ENCODE measurements around the gene WFDC8.
"Not testable (repeated sequence)": the region's sequence is repeated elsewhere in the genome, so short reads cannot be mapped to it uniquely, and the experiment has no call there.

WFDC8 gene

DNA sequence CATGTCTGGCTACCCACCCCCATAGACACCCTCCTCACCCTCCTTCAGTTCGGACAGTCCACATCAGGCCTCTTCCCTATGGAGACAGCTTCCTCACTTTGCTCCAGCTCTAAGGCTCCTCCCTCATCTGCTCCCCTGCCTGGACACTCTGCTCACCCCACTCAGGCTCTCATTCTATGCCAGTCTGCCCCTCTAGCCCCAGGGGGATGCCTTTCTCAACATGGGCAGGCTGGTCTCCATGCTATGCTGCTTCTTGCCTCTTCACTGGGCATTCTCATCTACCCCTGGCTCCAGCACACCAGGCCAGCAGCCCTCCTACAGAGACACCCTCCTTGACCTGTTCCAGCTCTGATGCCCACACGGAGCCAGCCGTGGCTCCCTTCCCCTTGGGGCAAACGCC lies at the start of gene WFDC8:
Gene WFDC8 (minus strand): TSS at position 101 of the 400 bp plus-strand sequence. CDS start 37 bp downstream, at position 64.
- DNase-seq (ENCODE audit: low read depth), result no peak

DNA sequence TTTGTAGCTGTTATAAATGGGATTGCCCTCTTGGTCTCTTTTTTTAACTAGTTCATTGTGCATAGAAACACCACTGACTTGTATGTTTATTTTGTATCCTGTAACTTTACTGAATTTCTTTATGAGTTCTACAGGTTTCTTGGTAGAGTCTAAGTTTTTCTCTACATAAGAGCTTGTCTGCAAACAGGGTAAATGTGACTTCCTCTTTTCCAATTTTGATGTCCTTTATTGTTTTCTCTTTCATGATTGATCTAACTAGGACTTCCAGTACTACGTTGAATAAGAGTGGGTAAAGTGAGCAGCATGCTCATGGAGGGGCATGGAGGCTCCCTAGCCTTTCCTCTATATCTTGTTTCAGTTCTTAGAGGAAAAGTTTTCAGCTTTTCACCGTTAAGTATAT lies 47.5 kb upstream of the WFDC8 start:
- no peak for DNase-seq (ENCODE audit: low read depth)

DNA sequence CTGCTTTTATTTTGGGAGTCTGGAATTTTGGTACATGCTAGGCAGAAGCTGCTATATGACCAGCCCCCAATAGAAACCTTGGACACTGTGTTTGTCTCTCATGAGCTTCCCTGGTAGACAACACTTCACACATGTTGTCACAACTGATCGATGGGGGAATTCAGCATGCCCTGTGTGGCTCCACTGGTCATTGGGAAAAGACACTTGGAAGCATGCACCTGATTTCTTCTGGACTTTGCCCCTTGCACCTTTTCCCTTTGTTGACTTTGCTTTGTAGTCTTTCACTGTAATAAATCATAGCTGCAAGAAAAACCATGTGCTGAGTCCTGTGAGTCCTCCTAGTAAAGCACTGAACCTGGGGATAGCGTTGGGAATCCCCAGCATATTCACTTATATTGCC lies 42.5 kb upstream of the WFDC8 start:
- no peak for DNase-seq (ENCODE audit: low read depth)

DNA sequence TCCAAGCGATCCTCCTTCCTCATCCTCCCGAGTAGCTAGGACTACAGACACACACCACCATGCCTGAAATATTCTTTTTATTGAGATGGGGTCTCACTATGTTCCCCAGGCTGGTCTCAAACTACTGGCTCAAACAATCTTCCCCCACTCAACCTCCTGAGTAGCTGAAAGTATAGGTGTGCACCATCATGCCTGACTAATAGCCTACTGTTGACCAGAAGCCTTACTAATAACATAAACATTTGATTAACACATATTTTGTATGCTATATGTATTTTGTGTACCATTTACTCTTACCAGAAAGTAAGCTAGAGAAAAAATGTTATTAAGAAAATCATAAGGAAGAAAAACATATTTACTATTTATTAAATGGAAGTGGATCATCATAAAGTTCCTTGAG lies 38.5 kb upstream of the WFDC8 start:
- no peak for DNase-seq (ENCODE audit: low read depth)

DNA sequence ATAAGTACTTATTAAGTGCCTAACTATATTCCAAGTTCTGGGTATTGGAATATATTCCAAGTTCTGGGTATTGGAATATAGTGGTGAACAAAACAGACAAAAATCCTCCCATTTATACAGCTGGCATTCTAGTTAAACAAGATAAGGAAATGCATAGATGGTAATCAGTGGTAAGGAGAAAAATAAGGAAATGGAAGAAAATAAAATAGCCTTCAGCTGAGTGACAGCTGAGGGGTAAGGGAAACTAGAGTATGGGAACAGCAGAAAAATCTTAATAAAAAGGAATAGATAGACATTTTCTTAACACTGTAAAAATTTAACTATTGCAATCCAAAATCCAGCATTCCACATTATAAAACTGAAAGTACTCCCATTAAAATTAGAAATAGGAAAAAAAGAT lies 33.2 kb upstream of the WFDC8 start:
- no peak for DNase-seq (ENCODE audit: low read depth)

DNA sequence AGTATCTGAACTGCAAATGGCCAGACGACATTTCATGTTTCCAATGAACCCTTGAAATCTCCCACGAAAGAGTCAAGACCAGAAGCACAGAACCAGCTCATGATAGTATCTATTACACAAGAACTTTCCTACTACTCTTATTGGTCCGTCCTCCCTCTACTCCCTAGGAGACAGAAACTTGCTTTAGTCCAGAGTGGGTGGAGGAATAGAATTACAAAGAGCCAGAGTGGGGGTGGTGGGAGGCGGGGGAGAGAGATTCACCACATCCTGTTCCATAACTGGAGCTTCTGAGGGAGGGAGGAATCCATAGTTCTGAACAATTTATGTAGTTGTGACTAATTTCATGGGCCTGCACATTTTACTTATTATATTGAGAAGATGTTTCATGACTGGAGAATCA lies 32.0 kb upstream of the WFDC8 start:
- peak; percentile 1 for DNase-seq (ENCODE audit: low read depth)

DNA sequence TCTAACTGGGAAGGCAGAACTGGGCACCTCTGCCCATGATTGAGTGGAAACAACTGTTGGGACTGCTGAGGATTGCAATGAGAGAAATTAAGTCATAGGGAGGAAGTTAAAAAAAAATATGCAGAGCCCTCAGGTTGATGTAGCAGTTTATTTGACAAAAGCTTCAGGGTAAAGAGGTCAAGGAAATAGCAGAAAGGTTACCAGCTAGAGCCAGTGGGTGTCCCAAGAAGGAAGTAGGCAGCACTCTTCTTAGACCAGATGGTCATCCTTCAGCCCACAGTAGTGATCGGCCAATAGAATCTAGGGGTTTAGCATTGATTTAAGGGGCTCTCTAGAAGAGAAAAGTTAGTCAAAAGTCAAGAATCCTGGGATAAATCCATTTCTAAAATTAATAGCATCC lies 28.7 kb upstream of the WFDC8 start:
- DNase-seq (ENCODE audit: low read depth), result no peak

DNA sequence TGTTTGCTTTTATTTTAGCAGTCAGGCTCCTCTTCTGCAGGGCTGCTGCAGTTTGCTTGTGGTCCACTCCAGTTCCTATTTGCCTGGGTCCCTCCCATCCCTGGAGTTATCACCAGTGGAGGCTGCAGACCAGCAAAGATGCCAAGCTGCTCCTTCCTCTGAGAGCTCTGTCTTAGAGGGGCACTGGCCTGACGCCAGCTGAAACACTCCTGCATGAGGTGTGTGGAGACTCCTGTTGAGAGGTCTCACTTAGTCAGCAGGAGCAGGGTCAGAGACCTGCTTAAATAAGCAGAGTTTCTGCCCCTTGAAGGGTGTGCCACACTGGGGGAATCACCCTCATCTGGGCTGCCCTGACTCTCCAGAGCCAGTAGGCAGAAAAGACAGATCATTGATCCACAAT lies 16.2 kb upstream of the WFDC8 start:
- no peak for DNase-seq (ENCODE audit: low read depth)

DNA sequence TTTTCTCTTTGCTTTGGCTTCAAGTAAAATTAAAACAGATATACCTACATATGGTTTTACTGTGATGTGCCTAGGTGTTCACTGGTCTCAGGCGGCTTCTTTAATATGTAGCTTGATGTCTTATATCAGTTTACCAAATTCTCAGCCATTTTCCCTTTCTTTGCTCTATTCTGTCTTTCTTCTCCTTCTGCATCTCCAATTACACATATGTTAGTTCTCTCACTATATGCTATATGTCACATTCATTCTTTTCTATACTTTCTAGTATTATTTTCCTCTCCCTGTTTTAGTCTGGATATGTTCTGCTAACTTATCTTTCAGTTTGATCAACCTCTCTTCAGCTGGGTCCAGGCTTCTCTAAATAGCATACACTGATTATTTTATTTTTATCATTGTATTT lies 14.4 kb upstream of the WFDC8 start:
- no peak for DNase-seq (ENCODE audit: low read depth)

DNA sequence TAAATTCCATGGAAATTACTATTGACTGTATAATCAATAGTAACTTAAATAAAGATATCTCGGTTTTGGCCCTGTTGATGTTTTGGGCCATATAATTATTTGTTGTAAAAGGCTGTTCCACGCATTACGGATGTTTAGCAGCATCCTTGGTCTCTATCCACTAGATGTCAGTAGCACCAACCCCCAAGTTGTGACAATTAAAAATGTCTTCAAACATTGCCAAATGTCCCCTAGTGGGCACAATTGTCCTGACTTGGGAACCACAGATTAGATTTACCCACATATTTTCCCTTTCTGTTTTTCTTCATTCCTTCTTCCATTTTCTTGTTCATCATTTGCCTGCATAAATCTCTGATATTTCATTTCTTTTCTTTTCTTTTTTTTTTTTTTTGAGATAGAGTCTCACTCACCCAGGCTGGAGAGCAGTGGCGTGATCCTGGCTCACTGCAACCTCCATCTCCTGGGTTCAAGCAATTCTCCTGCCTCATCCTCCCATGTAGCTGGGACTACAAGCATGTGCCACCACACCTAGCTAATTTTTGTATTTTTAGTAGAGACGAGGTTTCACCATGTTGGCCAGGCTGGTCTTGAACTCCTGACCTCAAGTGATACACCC lies 13.6 kb upstream of the WFDC8 start:
- DNase-seq (ENCODE audit: low read depth), result no peak

DNA sequence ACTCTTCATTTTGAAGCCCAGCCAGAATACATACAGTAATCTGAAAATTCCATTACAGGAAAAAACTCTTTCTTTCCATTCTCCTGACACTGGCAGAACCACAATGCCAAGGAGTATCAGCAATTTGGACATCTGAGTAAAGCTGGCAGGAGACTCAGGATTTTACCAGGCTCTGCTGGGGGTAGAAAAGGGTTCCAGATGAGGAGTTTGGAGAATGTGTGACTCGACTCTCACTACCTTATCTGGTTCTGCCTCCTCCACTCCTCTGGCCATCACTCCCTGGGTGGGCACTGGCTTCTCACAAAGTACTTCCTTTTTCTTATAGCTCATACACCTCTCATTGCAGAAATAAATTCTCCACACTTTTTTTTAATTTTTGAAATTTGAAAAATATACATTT lies 10.6 kb upstream of the WFDC8 start:
- DNase-seq (ENCODE audit: low read depth), result no peak

DNA sequence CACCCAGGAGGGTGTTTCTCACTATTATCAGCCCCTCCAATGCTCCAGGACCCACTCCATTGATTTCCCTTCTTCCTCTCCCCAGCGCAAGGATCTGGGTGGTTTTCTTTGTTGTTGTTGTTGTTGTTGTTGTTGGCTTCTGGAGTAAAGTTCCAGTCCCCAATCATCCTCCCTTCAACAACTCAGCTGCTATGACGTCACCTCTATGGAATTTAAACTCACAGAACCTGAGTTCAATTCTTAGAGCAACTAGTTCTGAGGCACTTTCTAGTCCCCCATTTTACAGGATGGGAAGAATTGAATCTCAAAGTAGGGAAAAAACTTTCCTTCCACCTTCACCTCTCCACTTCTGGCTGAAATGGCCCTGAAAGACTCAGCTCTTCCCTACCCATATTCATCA lies 9.7 kb upstream of the WFDC8 start:
- DNase-seq (ENCODE audit: low read depth), result no peak

DNA sequence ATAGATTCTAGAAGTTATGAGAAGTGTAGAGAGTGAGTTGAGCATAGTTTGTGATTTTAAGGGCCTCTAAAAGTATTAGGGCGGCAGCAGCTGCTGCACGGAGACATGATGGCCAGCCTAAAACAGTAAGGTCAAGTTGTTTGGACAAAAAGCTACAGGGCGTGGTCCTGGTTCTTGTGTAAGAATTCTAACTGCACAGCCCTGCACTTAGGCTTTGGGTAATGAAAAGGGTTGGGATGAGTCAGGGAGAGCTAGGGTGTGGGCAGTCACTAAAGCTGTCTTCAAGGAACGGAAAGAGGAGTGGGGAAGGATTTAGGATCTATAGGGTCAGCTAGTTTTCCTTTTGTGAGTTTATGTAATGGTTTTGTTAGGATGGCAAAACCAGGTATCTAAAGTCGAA lies 6.9 kb upstream of the WFDC8 start:
- DNase-seq (ENCODE audit: low read depth), result not testable (repeated sequence)

DNA sequence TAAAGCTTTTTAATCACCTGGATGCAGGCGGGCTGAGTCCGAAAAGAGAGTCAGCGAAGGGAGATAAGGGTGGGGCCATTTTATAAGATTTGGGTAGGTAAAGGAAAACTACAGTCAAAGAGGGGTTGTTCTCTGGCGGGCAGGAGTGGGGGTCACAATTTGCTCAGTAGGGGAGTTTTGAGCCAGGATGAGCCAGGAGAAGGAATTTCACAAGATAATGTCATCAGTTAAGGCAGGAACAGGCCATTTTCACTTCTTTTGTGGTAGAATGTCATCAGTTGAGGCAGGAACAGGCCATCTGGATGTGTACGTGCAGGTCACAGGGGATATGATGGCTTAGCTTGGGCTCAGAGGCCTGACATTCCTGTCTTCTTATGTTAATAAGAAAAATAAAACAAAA lies 5.2 kb upstream of the WFDC8 start:
- DNase-seq (ENCODE audit: low read depth), result not testable (repeated sequence)

DNA sequence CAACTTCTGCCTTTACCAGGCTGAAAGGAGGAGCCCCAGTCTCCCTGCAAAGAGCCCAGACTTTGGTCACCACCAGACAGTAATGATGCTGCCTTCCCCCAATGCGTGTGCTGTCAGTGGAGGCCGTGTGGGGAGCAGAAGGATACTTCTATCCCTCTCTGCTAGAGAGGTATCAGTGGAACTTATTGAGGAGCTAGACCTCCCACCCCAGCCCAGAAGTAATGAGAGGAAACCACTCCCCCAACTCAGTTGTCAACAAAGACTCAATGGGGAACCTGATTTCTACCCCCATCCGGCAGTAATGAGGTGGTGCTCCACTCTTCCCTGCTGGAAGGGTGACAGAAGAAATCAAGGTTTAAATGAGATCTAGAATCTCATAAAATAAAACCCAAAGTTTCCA lies 4.4 kb upstream of the WFDC8 start:
- no peak for DNase-seq (ENCODE audit: low read depth)

DNA sequence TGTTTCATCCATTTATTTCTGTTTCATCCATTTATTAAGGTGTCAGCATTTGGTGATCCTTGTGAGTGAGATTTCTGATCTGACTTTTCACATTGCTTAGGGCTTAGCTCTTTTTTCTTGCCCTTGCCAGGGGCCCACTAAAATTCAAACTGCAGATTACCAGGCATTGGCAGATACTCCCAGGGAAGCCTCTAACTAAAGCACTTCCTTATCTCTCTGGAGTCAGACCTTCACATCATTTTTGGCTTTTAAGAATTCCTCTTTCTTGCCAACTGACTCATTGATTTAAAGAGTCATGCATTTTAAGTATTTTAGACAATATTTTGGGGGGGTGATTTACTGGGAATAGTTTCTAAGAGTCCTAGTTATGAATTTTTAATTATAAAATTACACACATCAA lies 2.6 kb upstream of the WFDC8 start:
- DNase-seq (ENCODE audit: low read depth), result no peak

DNA sequence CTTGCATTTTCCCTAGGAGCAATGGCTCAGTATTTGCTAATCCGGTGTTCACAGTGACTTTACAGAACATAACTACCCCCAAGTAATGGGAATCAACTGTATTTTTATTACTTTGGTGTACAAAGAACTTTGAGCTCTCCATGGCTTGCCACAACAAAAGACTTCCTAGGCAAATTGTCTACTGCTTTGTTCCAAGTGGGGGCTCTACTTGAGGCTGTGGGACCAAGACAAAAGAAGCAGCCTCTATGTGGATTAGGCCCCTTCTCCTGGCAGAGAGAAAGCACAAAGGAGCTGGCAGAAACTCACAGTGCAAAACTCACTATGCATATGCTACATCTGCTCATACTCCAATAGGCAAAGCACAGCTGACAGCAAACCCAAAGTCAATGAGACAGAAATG lies 853 bp downstream of the WFDC8 start:
- no peak for DNase-seq (ENCODE audit: low read depth)

DNA sequence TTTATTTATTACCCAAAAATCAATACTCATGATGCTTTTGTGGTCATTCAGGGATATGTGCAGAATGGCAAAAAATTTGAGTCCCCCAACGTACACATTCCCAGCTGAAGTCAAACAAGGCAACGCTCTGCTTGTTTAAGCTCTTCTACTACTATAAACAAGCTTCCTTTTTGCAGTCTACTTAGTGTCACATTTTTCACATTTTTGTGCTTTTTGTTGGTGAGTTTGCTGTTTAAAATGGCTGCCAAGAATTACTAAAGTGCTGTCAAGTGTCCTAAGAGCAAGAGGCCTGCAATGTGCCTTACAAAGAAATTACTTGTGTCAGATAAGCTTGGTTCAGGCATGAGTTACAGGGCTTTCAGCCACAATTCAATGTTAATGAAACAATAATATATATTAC lies 2.1 kb downstream of the WFDC8 start:
- DNase-seq (ENCODE audit: low read depth), result no peak

DNA sequence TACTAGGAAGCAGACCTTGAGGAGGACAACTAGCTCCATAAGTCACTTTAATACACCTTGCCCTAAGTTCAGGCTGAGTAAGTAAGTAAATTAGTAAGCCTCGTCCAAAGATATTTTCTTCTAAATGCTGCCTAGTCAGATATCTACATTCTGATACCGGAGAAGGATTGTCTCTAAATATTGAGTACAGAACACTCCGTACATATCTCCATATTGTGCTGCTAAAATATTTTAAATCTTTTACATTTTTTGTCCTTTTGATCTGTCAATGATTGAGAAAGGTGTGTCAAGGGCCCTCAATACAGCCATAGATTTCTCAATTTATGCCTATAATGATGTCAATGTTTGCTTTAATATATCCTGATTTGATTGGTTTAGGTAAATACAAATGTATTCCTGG lies 3.2 kb downstream of the WFDC8 start:
- no peak for DNase-seq (ENCODE audit: low read depth)

DNA sequence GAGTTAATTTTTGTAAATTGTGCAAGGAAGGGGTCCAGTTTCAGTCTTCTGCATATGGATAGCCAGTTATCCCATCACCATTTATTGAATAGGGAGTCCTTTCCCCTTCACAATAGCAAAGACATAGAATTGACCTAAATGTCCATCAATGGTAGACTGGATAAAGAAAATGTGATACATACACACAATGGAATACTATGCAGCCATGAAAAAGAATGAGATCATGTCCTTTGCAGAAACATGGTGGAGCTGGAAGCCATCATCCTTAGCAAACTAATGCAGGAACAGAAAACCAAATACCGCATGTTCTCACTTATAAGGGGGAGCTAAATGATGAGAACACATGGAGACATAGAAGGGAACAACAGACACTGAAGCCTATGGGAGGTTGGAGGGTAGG lies 9.4 kb downstream of the WFDC8 start:
- not testable (repeated sequence) for DNase-seq (ENCODE audit: low read depth)

DNA sequence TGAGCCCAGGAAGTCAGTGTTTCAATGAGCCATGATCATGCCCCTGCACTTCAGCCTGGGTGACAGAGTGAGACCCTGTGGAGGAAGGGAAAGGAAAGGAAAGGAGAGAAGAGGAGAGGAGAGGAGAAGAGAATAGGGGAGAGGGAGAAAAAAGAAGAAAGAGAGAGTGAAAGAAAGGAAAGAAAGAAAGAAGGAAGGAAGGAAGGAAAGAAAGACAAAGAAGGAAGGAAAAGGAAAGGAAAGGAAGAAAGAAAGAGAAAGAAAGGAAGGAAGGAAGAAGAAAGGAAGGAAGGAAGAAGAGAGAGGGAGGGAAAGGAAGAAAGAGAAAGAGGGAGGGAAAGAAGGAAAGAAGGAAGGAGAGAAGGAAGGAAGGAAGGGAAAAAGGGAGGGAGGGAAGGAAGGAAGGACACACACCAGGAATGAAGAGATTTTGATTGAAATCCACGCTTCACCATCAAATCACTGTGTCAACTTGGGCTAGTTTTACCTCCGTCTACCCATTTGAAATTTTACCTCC lies 14.3 kb downstream of the WFDC8 start:
- no peak for DNase-seq (ENCODE audit: low read depth)

DNA sequence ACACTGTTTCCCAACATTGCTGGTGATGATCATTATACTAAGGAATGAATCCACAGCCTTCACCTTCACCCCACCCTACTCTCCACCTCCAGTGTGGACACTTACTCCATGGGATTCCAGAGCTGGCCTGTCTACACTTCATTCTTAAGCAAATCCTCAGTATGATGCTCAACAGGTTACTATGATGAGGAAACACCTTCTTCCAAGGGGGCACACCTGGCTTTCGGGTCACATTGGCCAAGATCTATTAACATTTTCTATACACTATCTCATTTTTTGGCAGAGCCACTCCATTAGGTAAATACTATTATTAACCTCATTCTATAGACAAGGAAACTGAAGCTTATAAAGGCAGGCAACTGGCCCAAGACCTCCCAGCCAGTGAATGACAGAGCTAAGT lies 23.9 kb downstream of the WFDC8 start:
- DNase-seq (ENCODE audit: low read depth), result no peak

DNA sequence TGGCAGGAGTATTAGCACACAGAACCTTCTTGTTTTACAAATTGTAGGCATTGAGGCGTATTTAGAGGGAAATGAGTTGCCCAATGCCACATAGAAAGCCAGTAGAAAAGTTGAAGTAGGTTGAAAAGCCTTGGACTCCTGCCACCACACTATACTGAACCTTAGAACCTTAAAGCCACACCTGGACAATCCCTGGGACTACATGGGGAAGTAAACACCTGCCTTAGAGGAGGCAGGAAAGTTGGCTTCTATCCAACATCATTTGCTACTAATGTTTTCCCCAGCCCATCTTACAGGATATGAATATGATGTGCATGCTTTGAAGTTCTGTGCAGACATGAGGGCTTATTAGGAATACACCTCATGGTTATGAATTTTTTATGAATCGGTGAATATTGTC lies 26.6 kb downstream of the WFDC8 start:
- no peak for DNase-seq (ENCODE audit: low read depth)

DNA sequence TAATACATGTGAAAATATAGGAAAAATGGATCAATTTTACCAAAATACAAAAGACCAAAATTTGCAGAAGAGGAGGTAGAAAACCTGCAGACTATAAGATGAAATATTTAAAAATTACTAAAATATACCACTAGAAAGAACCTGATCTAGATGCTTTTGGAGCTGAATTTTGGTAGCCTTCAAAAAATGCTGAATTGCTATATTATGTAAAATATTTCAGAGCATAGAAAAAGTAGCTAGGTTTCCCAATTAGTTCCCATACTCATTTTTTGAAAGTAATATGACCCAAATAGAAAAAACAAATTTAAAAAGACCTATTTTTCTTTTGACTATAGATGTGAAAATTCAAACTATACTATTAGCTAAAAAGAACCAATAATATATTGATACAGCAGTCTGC lies 28.3 kb downstream of the WFDC8 start:
- no peak for DNase-seq (ENCODE audit: low read depth)

DNA sequence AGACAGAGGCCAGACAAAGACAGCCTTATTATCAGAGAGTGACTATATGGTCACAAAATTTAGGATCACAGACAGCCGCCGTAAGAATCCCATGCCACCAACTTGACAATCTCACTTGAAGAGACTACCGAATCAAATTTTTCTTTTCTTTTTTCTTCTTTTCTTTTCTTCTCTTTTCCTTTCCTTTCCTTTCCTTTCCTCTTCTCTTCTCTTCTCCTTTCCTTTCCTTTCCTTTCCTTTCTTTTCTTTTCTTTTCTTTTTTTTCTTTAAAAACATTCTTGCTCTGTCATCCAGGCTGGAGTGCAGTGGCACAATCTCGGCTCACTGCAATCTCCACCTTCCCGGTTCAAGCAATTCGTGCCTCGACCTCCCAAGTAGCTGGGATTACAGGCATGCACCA lies 30.7 kb downstream of the WFDC8 start:
- no peak for DNase-seq (ENCODE audit: low read depth)

Data from activated T-helper 9 cell treated with anti-CD3 and anti-CD28 coated beads, Interleukin-2, amount 50 U/mL, for 16 hours (primary cell).